GM12872 (cell line): ENCODE data around the gene PAGR1.

Experiments
- CTCF ChIP-seq: IDR thresholded peaks from 3 replicates; pipeline ENCODE4 v1.5.1; 2011; ENCODE audit warnings: low read depth, mild to moderate bottlenecking, low read length, moderate library complexity; ENCODE audit not compliant: insufficient read depth

PAGR1 gene

GRCh38 chr16:29814592-29814991, 1.4 kb upstream of the PAGR1 start:
- no peak for TF ChIP-seq CTCF

- no peak for TF ChIP-seq CTCF
Observed at GRCh38 chr16:29815032-29815721, 775 bp upstream of the PAGR1 start.

- peak; percentile 43; the same call in 1 of the 3 replicates for TF ChIP-seq CTCF
Observed at GRCh38 chr16:29816694-29817441, 916 bp downstream of the PAGR1 start.

GRCh38 chr16:29818082-29818481, 2.1 kb downstream of the PAGR1 start:
- no peak for TF ChIP-seq CTCF

- TF ChIP-seq CTCF = no peak
Observed at GRCh38 chr16:29819506-29819905, 3.6 kb downstream of the PAGR1 start.

GRCh38 chr16:29820271-29820701, 4.3 kb downstream of the PAGR1 start, which contains the start of gene MVP:
Gene MVP (plus strand): TSS chr16:29820462. CDS start chr16:29830550, 10,088 bp downstream.
- no peak for TF ChIP-seq CTCF

GRCh38 chr16:29820730-29821642, 5.0 kb downstream of the PAGR1 start:
- no peak for TF ChIP-seq CTCF
